ENCODE data around the gene UPP1.

Gene UPP1

GRCh38 chr7:48101352-48101751 is 12.3 kb downstream of the UPP1 start:
- H3K4me3 ChIP-seq (ENCODE audit: control insufficient read depth, low read depth, low read length) = no peak overlapping the region
- DNase-seq (ENCODE audit: low read depth) = no peak
- no peak for TF ChIP-seq CTCF (IDR thresholded peaks at IDR 0.05; ENCODE audit: control insufficient read depth, insufficient read depth, low read depth, low read length, missing control alignments)

GRCh38 chr7:48101968-48102367 is 12.9 kb downstream of the UPP1 start:
- DNase-seq (ENCODE audit: low read depth) = no peak
- peak; percentile 32 for TF ChIP-seq CTCF (IDR thresholded peaks at IDR 0.05; ENCODE audit: control insufficient read depth, insufficient read depth, low read depth, low read length, missing control alignments)
- no peak overlapping the region for H3K4me3 ChIP-seq (ENCODE audit: control insufficient read depth, low read depth, low read length)

- DNase-seq (ENCODE audit: low read depth) = no peak
- TF ChIP-seq CTCF (IDR thresholded peaks at IDR 0.05; ENCODE audit: control insufficient read depth, insufficient read depth, low read depth, low read length, missing control alignments) = no peak
- no peak overlapping the region for H3K4me3 ChIP-seq (ENCODE audit: control insufficient read depth, low read depth, low read length)
Observed at GRCh38 chr7:48102530-48102929, 13.5 kb downstream of the UPP1 start.

GRCh38 chr7:48105045-48105444 is 16.0 kb downstream of the UPP1 start:
- no peak overlapping the region for H3K4me3 ChIP-seq (ENCODE audit: control insufficient read depth, low read depth, low read length)
- no peak for TF ChIP-seq CTCF (IDR thresholded peaks at IDR 0.05; ENCODE audit: control insufficient read depth, insufficient read depth, low read depth, low read length, missing control alignments)
- DNase-seq (ENCODE audit: low read depth) = no peak

GRCh38 chr7:48106906-48107659 is 18.0 kb downstream of the UPP1 start:
- no peak for TF ChIP-seq CTCF (IDR thresholded peaks at IDR 0.05; ENCODE audit: control insufficient read depth, insufficient read depth, low read depth, low read length, missing control alignments)
- no peak for DNase-seq (ENCODE audit: low read depth)
- no peak overlapping the region for H3K4me3 ChIP-seq (ENCODE audit: control insufficient read depth, low read depth, low read length)

- no peak for DNase-seq (ENCODE audit: low read depth)
- H3K4me3 ChIP-seq (ENCODE audit: control insufficient read depth, low read depth, low read length) = no peak overlapping the region
- no peak for TF ChIP-seq CTCF (IDR thresholded peaks at IDR 0.05; ENCODE audit: control insufficient read depth, insufficient read depth, low read depth, low read length, missing control alignments)
Observed at GRCh38 chr7:48107926-48108472, 18.9 kb downstream of the UPP1 start.
